ENCODE results near the gene CNTNAP3. TPM values are rescaled to one million over a fixed set of nuclear protein-coding genes. Genes with fewer than 3 reads are reported as not detected.
"Not testable (repeated sequence)": the region's sequence is repeated elsewhere in the genome, so short reads cannot be mapped to it uniquely, and the experiment has no call there.

Gene CNTNAP3
- total RNA-seq, 1 donor from 2014 or later: 27.2 TPM

GRCh38 chr9:39062966-39063365 lies 225.0 kb downstream of the CNTNAP3 start:
- not testable (repeated sequence) for H3K27me3 Mint-ChIP-seq (ENCODE audit: unreplicated experiment); H3K36me3 Mint-ChIP-seq (ENCODE audit: unreplicated experiment); H3K27ac Mint-ChIP-seq (ENCODE audit: unreplicated experiment); DNase-seq (ENCODE audit: extremely low spot score, unreplicated experiment); H3K4me3 Mint-ChIP-seq (ENCODE audit: unreplicated experiment); H3K4me1 Mint-ChIP-seq (ENCODE audit: unreplicated experiment); H3K9me3 Mint-ChIP-seq (ENCODE audit: unreplicated experiment)

- H3K4me1 Mint-ChIP-seq (ENCODE audit: unreplicated experiment); DNase-seq (ENCODE audit: extremely low spot score, unreplicated experiment); H3K27ac Mint-ChIP-seq (ENCODE audit: unreplicated experiment); H3K4me3 Mint-ChIP-seq (ENCODE audit: unreplicated experiment); H3K36me3 Mint-ChIP-seq (ENCODE audit: unreplicated experiment); H3K9me3 Mint-ChIP-seq (ENCODE audit: unreplicated experiment); H3K27me3 Mint-ChIP-seq (ENCODE audit: unreplicated experiment): not testable (repeated sequence)
These were observed 233.5 kb downstream of the CNTNAP3 start for GRCh38 chr9:39054453-39054852.

DNA sequence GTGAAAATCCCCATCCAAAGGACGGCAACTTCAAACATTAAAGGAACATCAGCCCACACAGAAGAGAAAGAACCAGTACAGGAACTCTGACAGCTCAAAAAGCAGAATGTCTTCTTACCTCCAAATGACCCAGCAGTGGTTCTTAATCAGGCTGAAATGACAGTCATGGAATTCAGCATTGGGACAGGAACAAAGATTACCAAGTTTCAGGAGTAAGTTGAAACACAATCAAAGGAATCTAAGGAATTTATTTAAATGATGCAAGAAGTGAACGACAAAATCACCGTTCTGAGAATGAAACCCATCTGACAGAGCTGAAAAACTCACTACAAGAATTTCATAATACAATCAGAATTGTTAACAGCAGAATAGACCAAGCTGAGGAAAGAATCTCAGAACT lies 241.1 kb downstream of the CNTNAP3 start:
- H3K9me3 Mint-ChIP-seq (ENCODE audit: unreplicated experiment); H3K4me3 Mint-ChIP-seq (ENCODE audit: unreplicated experiment); H3K27me3 Mint-ChIP-seq (ENCODE audit: unreplicated experiment); H3K4me1 Mint-ChIP-seq (ENCODE audit: unreplicated experiment); H3K27ac Mint-ChIP-seq (ENCODE audit: unreplicated experiment); DNase-seq (ENCODE audit: extremely low spot score, unreplicated experiment); H3K36me3 Mint-ChIP-seq (ENCODE audit: unreplicated experiment): not testable (repeated sequence)

- not testable (repeated sequence) for DNase-seq (ENCODE audit: extremely low spot score, unreplicated experiment); H3K4me3 Mint-ChIP-seq (ENCODE audit: unreplicated experiment); H3K27ac Mint-ChIP-seq (ENCODE audit: unreplicated experiment); H3K9me3 Mint-ChIP-seq (ENCODE audit: unreplicated experiment); H3K27me3 Mint-ChIP-seq (ENCODE audit: unreplicated experiment); H3K4me1 Mint-ChIP-seq (ENCODE audit: unreplicated experiment); H3K36me3 Mint-ChIP-seq (ENCODE audit: unreplicated experiment)
These were observed 245.6 kb downstream of the CNTNAP3 start for GRCh38 chr9:39042352-39042803.

- H3K27me3 Mint-ChIP-seq (ENCODE audit: unreplicated experiment); H3K9me3 Mint-ChIP-seq (ENCODE audit: unreplicated experiment); H3K36me3 Mint-ChIP-seq (ENCODE audit: unreplicated experiment); H3K4me1 Mint-ChIP-seq (ENCODE audit: unreplicated experiment); DNase-seq (ENCODE audit: extremely low spot score, unreplicated experiment); H3K4me3 Mint-ChIP-seq (ENCODE audit: unreplicated experiment); H3K27ac Mint-ChIP-seq (ENCODE audit: unreplicated experiment): not testable (repeated sequence)
These were observed 246.2 kb downstream of the CNTNAP3 start for GRCh38 chr9:39041774-39042173.

DNA sequence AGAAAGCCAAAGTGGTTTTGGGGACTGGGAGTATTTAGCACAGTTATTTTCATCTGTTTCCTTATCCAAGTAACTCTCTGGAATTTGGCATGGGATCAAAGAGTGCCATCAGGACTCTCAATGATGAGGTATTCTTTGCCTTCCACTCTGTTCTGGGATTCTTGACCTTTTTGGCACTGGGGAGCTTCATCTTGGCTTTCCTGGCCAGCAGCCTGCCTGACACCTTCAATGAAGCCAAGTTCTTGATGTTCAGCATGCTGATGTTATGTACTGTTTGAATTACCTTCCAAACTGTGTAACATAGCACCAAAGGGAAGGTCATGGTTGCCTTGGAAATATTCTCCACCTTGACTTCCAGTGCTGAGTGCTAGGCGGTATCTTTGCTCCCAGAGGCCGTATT lies 248.8 kb downstream of the CNTNAP3 start:
- not testable (repeated sequence) for H3K4me1 Mint-ChIP-seq (ENCODE audit: unreplicated experiment); DNase-seq (ENCODE audit: extremely low spot score, unreplicated experiment); H3K27ac Mint-ChIP-seq (ENCODE audit: unreplicated experiment); H3K9me3 Mint-ChIP-seq (ENCODE audit: unreplicated experiment); H3K4me3 Mint-ChIP-seq (ENCODE audit: unreplicated experiment); H3K27me3 Mint-ChIP-seq (ENCODE audit: unreplicated experiment); H3K36me3 Mint-ChIP-seq (ENCODE audit: unreplicated experiment)

GRCh38 chr9:39038221-39038620 lies 249.7 kb downstream of the CNTNAP3 start:
- H3K4me1 Mint-ChIP-seq (ENCODE audit: unreplicated experiment); H3K9me3 Mint-ChIP-seq (ENCODE audit: unreplicated experiment); H3K36me3 Mint-ChIP-seq (ENCODE audit: unreplicated experiment); DNase-seq (ENCODE audit: extremely low spot score, unreplicated experiment); H3K27ac Mint-ChIP-seq (ENCODE audit: unreplicated experiment); H3K4me3 Mint-ChIP-seq (ENCODE audit: unreplicated experiment); H3K27me3 Mint-ChIP-seq (ENCODE audit: unreplicated experiment): not testable (repeated sequence)

DNA sequence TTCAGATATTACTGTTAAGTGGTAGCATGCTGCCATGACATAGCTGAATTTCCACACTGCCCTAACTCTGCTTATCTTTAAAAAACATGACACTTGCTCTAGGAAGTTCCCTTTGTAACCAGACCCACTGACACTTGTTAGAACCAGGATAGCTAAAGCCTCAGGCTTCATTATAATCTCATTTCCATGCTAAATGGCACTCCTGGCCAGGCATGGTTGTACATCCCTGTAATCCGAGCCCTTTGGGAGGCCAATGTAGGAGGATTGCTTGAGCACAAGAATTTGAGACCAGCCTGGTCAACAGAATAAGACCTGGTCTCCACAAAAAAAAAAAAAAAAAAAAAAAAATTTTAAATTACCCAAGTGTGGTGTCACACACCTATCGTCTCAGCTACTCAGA lies 254.1 kb downstream of the CNTNAP3 start:
- not testable (repeated sequence) for H3K27ac Mint-ChIP-seq (ENCODE audit: unreplicated experiment); H3K36me3 Mint-ChIP-seq (ENCODE audit: unreplicated experiment); DNase-seq (ENCODE audit: extremely low spot score, unreplicated experiment); H3K4me3 Mint-ChIP-seq (ENCODE audit: unreplicated experiment); H3K27me3 Mint-ChIP-seq (ENCODE audit: unreplicated experiment); H3K4me1 Mint-ChIP-seq (ENCODE audit: unreplicated experiment); H3K9me3 Mint-ChIP-seq (ENCODE audit: unreplicated experiment)

DNA sequence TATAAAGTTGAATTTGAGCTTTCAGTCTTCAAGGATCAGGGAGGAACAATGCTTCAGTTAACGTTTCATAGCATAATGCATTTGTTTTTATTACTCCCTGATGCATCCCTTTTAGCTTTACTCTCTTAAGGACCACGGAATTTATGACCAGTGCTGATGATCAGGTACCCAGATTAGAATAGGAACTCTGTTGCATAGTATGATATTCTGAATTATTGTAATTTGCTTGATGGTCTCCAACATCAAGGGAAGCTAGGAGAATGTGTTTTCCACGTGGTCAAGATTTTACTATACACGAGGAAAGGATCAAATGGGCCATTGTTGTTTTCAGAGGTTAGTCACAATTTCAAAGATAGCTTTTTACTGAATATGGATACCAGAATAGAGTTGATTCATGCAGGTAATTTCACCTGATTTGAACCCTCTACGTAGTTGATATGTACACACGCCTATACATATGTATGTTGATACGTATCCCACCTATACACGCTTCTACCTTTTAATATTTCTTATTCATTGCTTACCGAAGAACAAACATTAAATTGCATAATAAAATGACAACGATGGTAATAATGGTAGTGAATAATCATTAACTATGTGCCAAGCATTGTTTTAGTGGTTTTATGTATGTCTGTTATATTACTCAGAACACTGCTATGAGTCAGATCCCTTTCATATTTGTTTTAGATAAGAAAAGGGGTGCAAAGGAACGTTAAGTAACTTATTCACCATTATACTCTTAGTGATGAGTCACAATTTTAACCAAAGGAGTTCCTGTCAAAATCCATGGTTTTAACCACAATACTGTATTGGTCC lies 257.6 kb downstream of the CNTNAP3 start:
- H3K9me3 Mint-ChIP-seq (ENCODE audit: unreplicated experiment); DNase-seq (ENCODE audit: extremely low spot score, unreplicated experiment); H3K27ac Mint-ChIP-seq (ENCODE audit: unreplicated experiment); H3K4me1 Mint-ChIP-seq (ENCODE audit: unreplicated experiment); H3K4me3 Mint-ChIP-seq (ENCODE audit: unreplicated experiment); H3K27me3 Mint-ChIP-seq (ENCODE audit: unreplicated experiment); H3K36me3 Mint-ChIP-seq (ENCODE audit: unreplicated experiment): not testable (repeated sequence)

- not testable (repeated sequence) for DNase-seq (ENCODE audit: extremely low spot score, unreplicated experiment); H3K9me3 Mint-ChIP-seq (ENCODE audit: unreplicated experiment); H3K4me1 Mint-ChIP-seq (ENCODE audit: unreplicated experiment); H3K27me3 Mint-ChIP-seq (ENCODE audit: unreplicated experiment); H3K4me3 Mint-ChIP-seq (ENCODE audit: unreplicated experiment); H3K36me3 Mint-ChIP-seq (ENCODE audit: unreplicated experiment); H3K27ac Mint-ChIP-seq (ENCODE audit: unreplicated experiment)
These were observed 259.1 kb downstream of the CNTNAP3 start for GRCh38 chr9:39028855-39029254.

GRCh38 chr9:39028168-39028567 lies 259.8 kb downstream of the CNTNAP3 start:
- not testable (repeated sequence) for H3K4me3 Mint-ChIP-seq (ENCODE audit: unreplicated experiment); H3K36me3 Mint-ChIP-seq (ENCODE audit: unreplicated experiment); H3K27ac Mint-ChIP-seq (ENCODE audit: unreplicated experiment); H3K4me1 Mint-ChIP-seq (ENCODE audit: unreplicated experiment); DNase-seq (ENCODE audit: extremely low spot score, unreplicated experiment); H3K9me3 Mint-ChIP-seq (ENCODE audit: unreplicated experiment); H3K27me3 Mint-ChIP-seq (ENCODE audit: unreplicated experiment)

DNA sequence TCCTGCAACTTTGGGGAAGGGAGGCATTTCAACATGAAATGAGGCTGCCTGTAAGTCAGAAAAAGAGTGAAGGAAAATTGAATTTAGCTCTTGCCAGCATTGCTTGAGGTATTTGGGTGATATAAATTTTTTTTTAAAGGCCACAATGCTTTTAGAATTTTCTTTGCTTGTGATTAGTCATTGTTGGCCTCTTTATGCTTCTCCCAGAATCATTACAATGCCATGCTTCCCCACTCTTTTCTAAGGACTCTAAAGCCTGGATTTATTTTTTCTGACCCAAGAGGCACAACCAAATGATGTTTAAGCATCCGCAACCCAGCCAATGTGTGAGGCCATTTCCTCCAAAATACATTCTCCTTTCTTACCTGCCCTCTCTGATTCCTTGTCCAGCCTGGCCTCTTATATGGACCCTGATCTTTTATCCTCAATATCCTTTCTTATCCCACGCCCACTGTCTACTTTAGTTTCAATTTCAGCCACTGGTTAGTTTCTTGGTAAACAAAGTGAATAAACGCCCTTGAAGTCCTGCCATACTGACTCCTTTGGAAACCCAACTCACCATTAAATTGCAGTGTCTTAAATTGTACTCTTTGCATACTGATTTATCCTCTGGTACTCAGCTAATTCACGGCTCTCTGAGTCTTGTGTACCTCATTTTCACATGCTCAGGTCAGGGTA lies 261.9 kb downstream of the CNTNAP3 start:
- not testable (repeated sequence) for H3K36me3 Mint-ChIP-seq (ENCODE audit: unreplicated experiment); H3K4me1 Mint-ChIP-seq (ENCODE audit: unreplicated experiment); DNase-seq (ENCODE audit: extremely low spot score, unreplicated experiment); H3K27me3 Mint-ChIP-seq (ENCODE audit: unreplicated experiment); H3K4me3 Mint-ChIP-seq (ENCODE audit: unreplicated experiment); H3K9me3 Mint-ChIP-seq (ENCODE audit: unreplicated experiment); H3K27ac Mint-ChIP-seq (ENCODE audit: unreplicated experiment)
